ENCODE data around the gene TFEB.

TFEB gene

GRCh38 chr6:41639809-41640371 is 95.5 kb downstream of the TFEB start:
- Histone ChIP-seq H3K27ac (ENCODE audit: low read length) (no peak overlapping the region), H3K27me3 (ENCODE audit: control insufficient read depth, insufficient read depth, low read length) (peaks cover 72% of the 10 kb centered on the region), H3K36me3 (ENCODE audit: control insufficient read depth, low read depth, low read length) (no peaks in the 10 kb centered on the region), H3K9ac (ENCODE audit: low read length) (peak overlapping the region; percentile 35), H3K4me3 (ENCODE audit: low read length) (peak overlapping the region; percentile 81), H3K4me1 (ENCODE audit: control insufficient read depth, low read depth, low read length) (peaks cover 21% of the 10 kb centered on the region), H3K9me3 (ENCODE audit: control insufficient read depth, low read depth, low read length) (no peaks in the 10 kb centered on the region)

GRCh38 chr6:41638935-41639808 is 96.2 kb downstream of the TFEB start:
- peak overlapping the region; percentile 81 for H3K4me3 ChIP-seq (ENCODE audit: low read length)
- peaks cover 14% of the 10 kb centered on the region for H3K4me1 ChIP-seq (ENCODE audit: control insufficient read depth, low read depth, low read length)
- H3K36me3 ChIP-seq (ENCODE audit: control insufficient read depth, low read depth, low read length), result no peaks in the 10 kb centered on the region
- H3K27ac ChIP-seq (ENCODE audit: low read length), result no peak overlapping the region
- H3K27me3 ChIP-seq (ENCODE audit: control insufficient read depth, insufficient read depth, low read length), result peaks cover 78% of the 10 kb centered on the region
- no peaks in the 10 kb centered on the region for H3K9me3 ChIP-seq (ENCODE audit: control insufficient read depth, low read depth, low read length)
- peak overlapping the region; percentile 35 for H3K9ac ChIP-seq (ENCODE audit: low read length)

DNA sequence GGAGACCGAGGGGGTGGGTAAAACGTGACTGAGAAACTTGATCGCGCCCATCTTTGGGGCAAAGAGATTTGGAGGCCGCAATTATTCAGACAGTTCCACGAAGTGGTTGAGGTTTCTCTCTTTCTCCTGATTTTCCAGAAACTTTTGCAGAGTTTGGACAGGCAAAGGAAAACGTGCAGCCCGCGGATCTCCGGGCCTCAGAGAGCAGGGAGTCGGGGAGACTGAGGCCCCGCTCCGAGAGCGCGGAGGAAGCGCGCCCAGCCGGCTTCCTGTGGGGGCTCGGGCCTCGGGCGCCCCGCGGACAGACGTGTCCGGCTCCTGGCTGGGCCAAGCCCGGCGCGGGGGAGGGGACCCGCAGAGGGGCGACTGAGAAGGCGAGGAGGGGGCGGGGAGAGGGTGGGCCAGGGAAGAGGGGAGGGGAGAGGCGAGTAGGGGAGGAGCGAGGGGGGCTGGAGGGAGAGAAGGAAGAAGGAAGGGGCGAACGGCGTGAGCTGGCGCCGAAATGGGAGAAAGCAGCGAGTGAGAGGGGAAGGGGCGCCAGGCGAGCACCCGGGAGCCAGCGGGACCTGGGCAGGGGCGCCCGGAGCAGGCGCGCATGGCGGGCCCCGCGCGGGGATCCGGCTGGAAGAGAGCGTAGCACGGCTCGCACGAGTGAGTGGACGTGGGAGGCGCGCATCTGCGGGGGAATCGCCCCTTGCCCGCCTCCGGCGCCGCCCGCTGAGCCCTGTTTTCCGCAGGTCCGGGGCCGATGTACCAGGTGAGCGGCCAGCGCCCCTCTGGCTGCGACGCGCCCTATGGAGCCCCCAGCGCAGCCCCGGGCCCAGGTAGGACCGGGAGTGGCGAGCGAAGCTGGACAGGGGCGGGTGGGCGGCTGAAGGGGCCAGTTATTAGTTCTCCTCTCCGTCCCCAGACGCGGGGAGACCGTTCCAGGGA is 97.1 kb downstream of the TFEB start, which contains the start of gene MDFI:
Gene MDFI, plus strand, starts transcription at position 467 of the 933 bp plus-strand sequence. Its CDS starts 282 bp downstream, at position 749.
- Histone ChIP-seq H3K27ac (ENCODE audit: low read length) (no peak within 1 kb of the TSS), H3K36me3 (ENCODE audit: control insufficient read depth, low read depth, low read length) (no peaks in the 10 kb centered on the region), H3K9me3 (ENCODE audit: control insufficient read depth, low read depth, low read length) (no peaks in the 10 kb centered on the region), H3K27me3 (ENCODE audit: control insufficient read depth, insufficient read depth, low read length) (peaks cover 86% of the 10 kb centered on the region), H3K4me1 (ENCODE audit: control insufficient read depth, low read depth, low read length) (peaks cover 14% of the 10 kb centered on the region), H3K9ac (ENCODE audit: low read length) (peak within 1 kb of the TSS; percentile 35), H3K4me3 (ENCODE audit: low read length) (peak within 1 kb of the TSS; percentile 81)

- Histone ChIP-seq H3K27me3 (ENCODE audit: control insufficient read depth, insufficient read depth, low read length) (peaks cover 84% of the 10 kb centered on the region), H3K36me3 (ENCODE audit: control insufficient read depth, low read depth, low read length) (no peaks in the 10 kb centered on the region), H3K9me3 (ENCODE audit: control insufficient read depth, low read depth, low read length) (no peaks in the 10 kb centered on the region), H3K4me3 (ENCODE audit: low read length) (peak overlapping the region; percentile 81), H3K9ac (ENCODE audit: low read length) (no peak overlapping the region), H3K27ac (ENCODE audit: low read length) (no peak overlapping the region), H3K4me1 (ENCODE audit: control insufficient read depth, low read depth, low read length) (peaks cover 14% of the 10 kb centered on the region)
Measured at GRCh38 chr6:41637194-41638001, 98.0 kb downstream of the TFEB start.

DNA sequence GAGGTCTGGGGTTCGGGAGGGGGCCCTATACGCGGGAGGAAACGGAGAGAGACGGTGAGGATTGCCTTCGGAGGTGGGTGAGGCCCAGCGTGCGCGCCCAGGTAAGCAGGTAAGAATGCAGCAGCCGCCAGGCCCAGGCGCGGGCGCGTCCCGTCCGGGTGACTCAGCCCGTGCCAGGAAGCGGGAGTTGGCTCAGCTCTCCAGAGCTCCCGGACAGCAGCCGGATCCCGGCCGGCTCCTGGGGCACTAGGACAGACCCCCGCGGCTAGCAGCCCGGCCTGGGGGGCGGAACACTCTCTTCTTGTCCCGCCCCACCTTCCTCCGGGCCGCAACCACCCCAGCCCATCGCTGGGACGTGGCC is 98.6 kb downstream of the TFEB start:
- Histone ChIP-seq H3K27ac (ENCODE audit: low read length) (no peak overlapping the region), H3K4me1 (ENCODE audit: control insufficient read depth, low read depth, low read length) (peaks cover 14% of the 10 kb centered on the region), H3K9me3 (ENCODE audit: control insufficient read depth, low read depth, low read length) (no peaks in the 10 kb centered on the region), H3K36me3 (ENCODE audit: control insufficient read depth, low read depth, low read length) (no peaks in the 10 kb centered on the region), H3K9ac (ENCODE audit: low read length) (no peak overlapping the region), H3K4me3 (ENCODE audit: low read length) (peak overlapping the region; percentile 81), H3K27me3 (ENCODE audit: control insufficient read depth, insufficient read depth, low read length) (peaks cover 78% of the 10 kb centered on the region)

DNA sequence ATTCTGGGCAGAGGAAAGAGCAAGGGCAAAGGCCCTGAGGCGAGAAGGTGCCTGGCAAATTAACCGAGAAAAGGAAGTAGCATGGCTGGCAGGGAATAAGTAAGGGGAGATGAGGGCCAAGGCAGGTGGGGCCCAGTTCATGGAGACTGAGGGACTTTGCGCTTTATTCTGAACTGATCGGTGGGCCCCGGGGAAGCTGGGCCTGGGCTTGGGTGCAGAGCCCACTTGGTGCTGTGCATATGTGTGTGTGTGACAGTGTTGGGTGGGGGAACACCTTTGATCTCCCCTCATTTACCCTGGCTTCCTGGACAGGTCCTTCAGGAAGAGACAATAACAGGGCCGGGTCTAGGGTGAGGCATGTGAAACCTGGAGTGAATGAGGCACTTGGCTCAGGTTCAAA is 100.0 kb downstream of the TFEB start:
- peaks cover 12% of the 10 kb centered on the region for H3K4me1 ChIP-seq (ENCODE audit: control insufficient read depth, low read depth, low read length)
- no peaks in the 10 kb centered on the region for H3K9me3 ChIP-seq (ENCODE audit: control insufficient read depth, low read depth, low read length)
- H3K4me3 ChIP-seq (ENCODE audit: low read length), result no peak overlapping the region
- no peak overlapping the region for H3K27ac ChIP-seq (ENCODE audit: low read length)
- no peaks in the 10 kb centered on the region for H3K36me3 ChIP-seq (ENCODE audit: control insufficient read depth, low read depth, low read length)
- peaks cover 63% of the 10 kb centered on the region for H3K27me3 ChIP-seq (ENCODE audit: control insufficient read depth, insufficient read depth, low read length)
- H3K9ac ChIP-seq (ENCODE audit: low read length), result no peak overlapping the region

DNA sequence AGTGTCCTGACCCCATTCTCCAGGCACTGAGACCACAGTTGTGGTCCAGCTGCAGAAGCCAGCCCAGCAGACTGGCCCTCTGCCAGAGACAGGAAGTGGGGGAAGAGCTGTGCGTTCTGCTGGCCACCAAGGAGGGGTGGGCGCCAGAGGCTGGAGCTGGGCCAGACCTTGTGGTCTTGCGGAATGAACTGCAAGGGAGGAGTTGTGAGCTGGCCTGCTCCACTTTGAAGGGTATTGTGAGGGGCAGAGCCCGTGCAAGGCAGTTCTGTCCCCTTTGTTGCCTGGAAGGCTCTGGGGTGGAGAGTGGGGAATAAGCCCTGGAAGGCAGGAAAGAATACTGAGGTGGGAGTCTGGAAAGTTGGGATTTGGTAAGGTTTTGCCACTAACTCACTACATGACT is 100.8 kb downstream of the TFEB start:
- Histone ChIP-seq H3K9ac (ENCODE audit: low read length) (no peak overlapping the region), H3K36me3 (ENCODE audit: control insufficient read depth, low read depth, low read length) (no peaks in the 10 kb centered on the region), H3K4me1 (ENCODE audit: control insufficient read depth, low read depth, low read length) (peaks cover 5% of the 10 kb centered on the region), H3K4me3 (ENCODE audit: low read length) (no peak overlapping the region), H3K27me3 (ENCODE audit: control insufficient read depth, insufficient read depth, low read length) (peaks cover 56% of the 10 kb centered on the region), H3K9me3 (ENCODE audit: control insufficient read depth, low read depth, low read length) (no peaks in the 10 kb centered on the region), H3K27ac (ENCODE audit: low read length) (no peak overlapping the region)
